ENCODE data around the gene ARID1A.

- TF ChIP-seq, protein P1, sequence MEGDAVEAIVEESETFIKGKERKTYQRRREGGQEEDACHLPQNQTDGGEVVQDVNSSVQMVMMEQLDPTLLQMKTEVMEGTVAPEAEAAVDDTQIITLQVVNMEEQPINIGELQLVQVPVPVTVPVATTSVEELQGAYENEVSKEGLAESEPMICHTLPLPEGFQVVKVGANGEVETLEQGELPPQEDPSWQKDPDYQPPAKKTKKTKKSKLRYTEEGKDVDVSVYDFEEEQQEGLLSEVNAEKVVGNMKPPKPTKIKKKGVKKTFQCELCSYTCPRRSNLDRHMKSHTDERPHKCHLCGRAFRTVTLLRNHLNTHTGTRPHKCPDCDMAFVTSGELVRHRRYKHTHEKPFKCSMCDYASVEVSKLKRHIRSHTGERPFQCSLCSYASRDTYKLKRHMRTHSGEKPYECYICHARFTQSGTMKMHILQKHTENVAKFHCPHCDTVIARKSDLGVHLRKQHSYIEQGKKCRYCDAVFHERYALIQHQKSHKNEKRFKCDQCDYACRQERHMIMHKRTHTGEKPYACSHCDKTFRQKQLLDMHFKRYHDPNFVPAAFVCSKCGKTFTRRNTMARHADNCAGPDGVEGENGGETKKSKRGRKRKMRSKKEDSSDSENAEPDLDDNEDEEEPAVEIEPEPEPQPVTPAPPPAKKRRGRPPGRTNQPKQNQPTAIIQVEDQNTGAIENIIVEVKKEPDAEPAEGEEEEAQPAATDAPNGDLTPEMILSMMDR (conservative IDR thresholded peaks at IDR 0.05; ENCODE audit: low read depth, low read length): no peak
- TF ChIP-seq BHLHE40 (IDR thresholded peaks at IDR 0.05; ENCODE audit: low read depth, low read length) (no peak), POLR2A (IDR thresholded peaks at IDR 0.05; ENCODE audit: low read depth, low read length) (no peak), RAD21 (IDR thresholded peaks at IDR 0.05; ENCODE audit: low read length) (no peak), MAFK (IDR thresholded peaks at IDR 0.05; ENCODE audit: low read depth, low read length) (no peak), RFX5 (IDR thresholded peaks at IDR 0.05; ENCODE audit: low read depth, low read length) (no peak), USF2 (IDR thresholded peaks at IDR 0.05; ENCODE audit: low read depth, low read length) (no peak), CHD1 (IDR thresholded peaks at IDR 0.05; ENCODE audit: low read depth, low read length) (no peak)
- TF ChIP-seq, protein P2, sequence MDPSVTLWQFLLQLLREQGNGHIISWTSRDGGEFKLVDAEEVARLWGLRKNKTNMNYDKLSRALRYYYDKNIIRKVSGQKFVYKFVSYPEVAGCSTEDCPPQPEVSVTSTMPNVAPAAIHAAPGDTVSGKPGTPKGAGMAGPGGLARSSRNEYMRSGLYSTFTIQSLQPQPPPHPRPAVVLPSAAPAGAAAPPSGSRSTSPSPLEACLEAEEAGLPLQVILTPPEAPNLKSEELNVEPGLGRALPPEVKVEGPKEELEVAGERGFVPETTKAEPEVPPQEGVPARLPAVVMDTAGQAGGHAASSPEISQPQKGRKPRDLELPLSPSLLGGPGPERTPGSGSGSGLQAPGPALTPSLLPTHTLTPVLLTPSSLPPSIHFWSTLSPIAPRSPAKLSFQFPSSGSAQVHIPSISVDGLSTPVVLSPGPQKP (IDR thresholded peaks at IDR 0.05; ENCODE audit: borderline replicate concordance, low read depth, low read length): no peak
Observed at GRCh38 chr1:26739329-26739914, 43.6 kb downstream of the ARID1A start.
